Left colon (tissue), 2 donors: ENCODE measurements around the gene HTD2. TPM values are rescaled to one million over a fixed set of nuclear protein-coding genes. Genes with fewer than 3 reads are reported as not detected.

Experiments used
- ATAC-seq: fragments of 200-7000 bp; cut with Tn5 transposase; one replicate; pipeline ENCODE4 v1.9.1; 2020; ENCODE audit warnings: mild to moderate bottlenecking, moderate library complexity
- DNase-seq, 2 donors: peaks; one replicate each; pipeline ENCODE4 v3.0.0-alpha.2; 2020
- intact Hi-C, 2 donors: fragments of 100-400 bp; cut with DNase I in 1 of 2; cut with micrococcal nuclease in 1 of 2; formaldehyde crosslinking; loops; one replicate each; pipeline versions ENCODE4 v1.11.2 to v1.14.0; 2022; cut with DNase I, micrococcal nuclease
- total RNA-seq, 2 donors: library from RNA; stranded (reverse); fragmentation: NEBNext Ultra II Directional; extraction: Animal tissue kit (Norgen Biotek cat#: 25700); gene quantifications; one replicate each; pipeline ENCODE4 v1.2.1, GENCODE V29; 2021
- donor health status: DM: no; HTN: no; CAD: no.
- donor health status: DM: yes; HTN: yes; CAD: no.

Gene HTD2
- total RNA-seq, 2 donors from 2014 or later: 8.2 to 13.0 TPM

DNA sequence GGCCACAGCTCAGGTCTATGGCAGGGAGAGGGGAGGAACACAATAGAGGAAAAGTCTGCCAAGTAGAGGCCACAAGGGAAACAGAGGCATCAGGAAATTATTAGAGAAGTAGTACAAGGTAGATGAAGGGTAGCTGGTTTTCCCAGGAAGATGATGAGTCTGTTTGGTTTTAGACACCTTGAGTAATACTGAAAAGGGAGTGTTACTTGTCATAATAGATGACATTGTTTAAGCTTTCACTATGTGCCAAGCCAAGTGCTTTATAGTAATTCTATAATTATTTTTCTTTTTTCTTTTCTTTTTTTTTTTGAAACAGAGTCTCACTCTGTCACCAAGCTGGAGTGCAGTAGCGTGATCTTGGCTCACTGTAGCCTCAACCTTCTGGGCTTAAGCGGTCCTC, 40.0 kb downstream of the HTD2 start:
- intact Hi-C loops: no loop called here
- ATAC-seq: no peak
- no peak for DNase-seq

DNA sequence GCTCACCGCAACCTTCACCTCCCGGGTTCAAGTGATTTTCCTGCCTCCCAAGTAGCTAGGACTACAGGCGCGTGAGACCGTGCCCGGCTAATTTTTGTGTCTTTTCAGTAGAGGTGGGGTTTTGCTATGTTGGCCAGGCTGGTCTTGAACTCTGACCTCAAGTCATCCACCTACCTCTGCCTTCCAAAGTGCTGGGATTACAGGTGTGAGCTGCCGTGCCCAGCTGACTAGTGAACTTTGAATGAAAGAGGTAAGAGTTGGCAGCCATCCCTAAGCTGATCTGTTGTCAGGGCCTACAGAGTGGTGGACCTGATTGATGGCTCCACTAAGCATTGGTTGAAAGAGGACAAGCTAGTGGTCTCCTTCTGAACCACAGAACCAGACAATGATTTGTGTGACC, 41.7 kb downstream of the HTD2 start:
- intact Hi-C loops: no loop called here
- ATAC-seq (peak; percentile 56), DNase-seq (no peak)

DNA sequence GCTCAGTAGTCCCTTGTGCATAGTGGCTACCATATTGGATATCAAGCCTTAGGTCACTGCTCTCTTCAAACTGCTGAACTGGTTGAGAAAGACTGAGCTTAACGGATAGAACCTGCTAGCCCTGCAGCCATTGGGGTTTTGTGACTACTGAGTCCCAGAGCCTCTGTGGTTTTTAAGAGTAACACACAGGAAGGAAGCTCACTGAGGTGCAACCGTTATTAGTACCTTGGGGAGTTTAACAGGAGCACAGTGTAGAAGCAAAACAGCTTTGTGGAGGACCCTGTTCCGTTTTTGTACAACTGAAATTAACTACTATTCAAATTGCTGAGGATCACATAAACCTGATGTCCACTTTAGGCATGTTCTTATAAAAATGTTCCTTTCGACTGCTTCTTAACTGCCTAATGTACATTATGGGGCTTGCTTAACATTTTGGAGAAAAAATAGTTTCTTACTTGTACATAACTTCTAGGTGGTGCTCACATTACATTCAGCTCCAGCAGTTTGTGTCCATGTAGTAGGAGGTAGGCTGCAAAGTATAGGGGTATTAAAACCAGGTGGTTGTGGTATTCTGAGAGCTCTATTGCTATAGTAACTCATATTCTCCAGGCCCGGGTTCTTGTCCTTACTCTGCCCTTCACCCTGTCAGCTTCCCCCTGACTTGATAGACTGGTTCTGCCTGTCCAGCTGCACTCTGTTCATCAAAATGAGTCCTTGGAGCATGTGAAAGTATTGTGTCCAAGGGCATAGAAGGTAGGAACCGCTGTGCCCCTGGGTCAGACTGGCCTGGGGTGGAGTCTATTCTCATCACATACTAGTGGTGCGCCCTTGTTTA, 43.7 kb downstream of the HTD2 start:
- ATAC-seq: peak; percentile 23
- DNase-seq: no peak
- intact Hi-C loops: no loop called here

DNA sequence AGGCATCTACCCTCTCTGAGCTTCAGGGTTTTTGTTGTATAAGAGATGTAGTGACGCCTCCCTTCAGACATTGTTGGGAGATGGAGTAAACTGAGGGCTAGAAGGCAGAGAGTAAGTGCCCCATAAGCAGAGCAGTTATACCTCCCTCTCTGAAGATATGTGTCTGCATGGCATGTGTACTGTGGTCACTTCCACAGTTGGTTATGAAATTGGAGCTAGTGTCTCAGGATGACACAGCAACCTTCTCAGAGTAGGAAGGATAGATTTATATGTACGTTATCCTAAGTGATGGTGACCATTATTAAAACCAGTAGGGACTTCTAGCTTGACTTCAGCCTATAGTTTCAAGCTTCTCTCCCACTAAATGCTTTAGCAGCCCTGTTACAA, 44.3 kb downstream of the HTD2 start:
- DNase-seq (no peak), ATAC-seq (no peak)
- intact Hi-C loops: no loop called here

DNA sequence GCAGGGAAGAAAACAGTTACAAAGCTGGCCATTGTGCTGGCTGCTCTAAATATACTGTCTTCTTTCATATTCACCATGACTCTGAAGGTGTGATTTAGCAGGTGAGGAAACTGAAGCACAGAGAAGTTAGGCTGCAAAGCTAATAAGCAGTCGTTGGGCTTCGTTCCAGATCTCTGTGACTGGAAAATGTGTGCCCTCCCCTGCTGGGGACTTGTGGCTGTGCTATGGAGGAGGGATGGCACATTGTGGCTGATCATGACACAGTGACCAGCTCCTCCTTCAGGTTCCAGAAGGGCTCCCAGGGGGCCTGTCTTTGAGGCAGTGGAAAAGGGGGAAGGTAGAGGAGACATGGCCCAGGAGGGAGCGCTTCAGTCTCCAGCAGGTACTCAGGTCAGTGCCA, 45.6 kb downstream of the HTD2 start:
- DNase-seq (no peak), ATAC-seq (no peak)
- intact Hi-C loops: no loop called here

DNA sequence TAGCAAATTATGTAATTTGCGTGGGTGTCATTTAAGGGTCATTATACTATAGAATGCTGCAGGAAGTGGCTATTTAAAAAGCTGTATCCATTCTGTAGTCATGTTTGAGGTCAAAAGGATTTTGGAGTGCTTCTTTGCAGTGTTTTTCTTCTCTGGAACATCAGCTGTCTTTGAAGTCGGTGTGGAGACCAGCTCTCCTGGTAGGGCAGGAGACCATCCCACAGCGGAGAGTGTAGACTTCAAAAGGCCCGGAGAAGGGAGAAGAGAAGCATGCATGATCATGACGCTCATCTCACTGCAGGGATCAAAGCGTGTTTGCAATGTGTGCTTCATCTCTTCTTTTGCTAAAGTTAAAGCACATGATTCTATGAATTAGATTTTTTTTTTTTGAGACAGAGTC, 46.3 kb downstream of the HTD2 start:
- intact Hi-C loops: no loop called here
- DNase-seq (no peak), ATAC-seq (no peak)

DNA sequence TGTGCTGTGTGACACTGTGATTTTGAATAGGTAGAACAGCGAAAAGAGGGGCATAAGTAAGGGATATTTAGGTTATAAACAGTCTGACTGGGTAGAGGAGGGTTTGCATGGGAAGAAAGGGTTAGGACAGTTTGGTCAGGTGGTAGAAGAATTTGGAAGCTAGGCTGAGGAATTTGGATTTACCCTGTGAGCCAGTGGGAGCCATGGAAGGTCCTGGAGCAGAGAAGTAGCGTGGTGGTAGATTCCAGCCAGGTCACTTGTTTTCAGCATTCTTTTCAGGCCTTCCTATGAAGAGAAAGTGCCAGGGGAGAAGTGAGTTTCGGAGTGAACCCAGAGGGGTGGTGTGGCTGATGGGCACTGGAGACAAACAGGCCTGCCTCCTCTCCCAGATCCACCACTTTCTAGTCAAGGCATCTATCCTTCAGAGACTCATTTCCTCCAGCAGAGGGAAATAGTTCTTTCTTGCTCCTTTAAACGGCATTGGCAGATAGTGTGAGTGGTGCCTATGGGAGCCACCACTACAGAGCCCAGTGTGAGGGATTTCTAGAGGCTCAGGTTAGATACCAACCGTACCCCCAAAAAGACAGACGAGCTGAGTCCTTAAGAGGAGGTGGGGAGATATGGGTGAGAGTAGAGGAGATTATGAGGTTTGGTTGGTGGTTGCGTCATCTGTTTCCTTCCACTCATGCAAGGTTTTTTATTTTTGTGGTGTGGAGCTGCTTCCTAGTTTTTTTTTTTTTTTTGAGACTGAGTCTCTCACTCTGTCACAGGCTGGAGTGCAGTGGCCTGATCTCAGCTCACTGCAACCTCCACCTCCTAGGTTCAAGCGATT, 47.6 kb downstream of the HTD2 start:
- ATAC-seq (no peak), DNase-seq (no peak)
- intact Hi-C loops: no loop called here

DNA sequence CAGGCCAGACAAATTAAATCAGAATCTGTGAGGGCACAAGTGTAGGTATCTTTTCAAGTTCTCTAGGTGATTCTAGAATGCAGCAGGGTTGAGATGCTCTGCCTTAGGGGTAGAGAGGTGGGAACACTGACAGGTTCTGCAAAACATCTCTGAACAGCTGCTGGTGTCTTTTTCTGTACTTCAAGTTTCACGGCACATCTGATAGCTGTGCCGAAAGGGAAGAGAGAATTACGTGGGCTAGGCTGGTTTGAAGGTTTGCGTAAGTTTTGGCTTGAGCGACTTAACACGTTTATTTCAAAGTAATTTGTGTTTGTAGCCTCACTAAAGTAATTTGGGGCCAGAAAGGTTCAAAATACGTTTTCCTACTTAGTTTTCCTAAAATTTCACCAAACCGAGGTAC, 48.9 kb downstream of the HTD2 start:
- intact Hi-C loops: no loop called here
- DNase-seq (no peak), ATAC-seq (no peak)

DNA sequence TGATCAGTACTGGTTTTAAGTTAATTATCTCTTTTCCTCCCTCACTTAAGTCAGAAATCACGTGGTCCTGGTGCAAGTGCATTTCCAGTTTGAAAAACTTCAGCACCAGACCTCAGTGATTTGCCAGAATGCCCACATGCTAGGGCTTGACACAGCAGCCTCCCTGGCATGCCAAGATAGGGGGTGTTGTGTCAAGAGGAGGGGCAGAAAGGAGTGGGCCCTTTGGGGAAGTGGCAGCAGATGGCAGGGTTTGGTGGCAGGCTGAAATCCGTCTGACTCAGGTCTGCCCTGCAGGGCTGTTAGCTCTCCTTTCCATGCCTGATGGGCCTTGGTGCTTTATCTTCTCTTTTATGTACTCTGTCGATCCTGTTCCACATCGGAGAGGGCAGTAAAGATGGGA, 49.7 kb downstream of the HTD2 start:
- peak; percentile 15 for ATAC-seq
- intact Hi-C loops: no loop called here
- DNase-seq: no peak

DNA sequence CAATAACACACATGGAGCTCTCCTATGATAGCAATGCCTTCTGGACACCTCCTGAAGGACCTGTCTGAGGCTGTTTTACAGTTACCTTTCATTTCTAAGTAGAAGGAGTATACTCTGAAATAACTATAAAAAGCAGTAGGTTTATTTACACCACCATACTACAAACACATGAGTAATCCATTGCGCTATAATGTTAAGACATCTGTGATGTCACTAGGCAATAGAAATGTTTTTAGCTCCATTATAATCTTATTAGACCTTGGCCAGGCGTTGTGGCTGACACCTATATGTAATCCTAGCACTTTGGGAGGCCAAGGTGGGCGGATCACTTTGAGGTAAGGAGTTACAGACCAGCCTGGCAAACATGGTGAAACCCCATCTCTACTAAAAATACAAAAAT, 51.1 kb downstream of the HTD2 start:
- ATAC-seq (peak; percentile 78), DNase-seq (no peak)
- intact Hi-C loops: no loop called here

DNA sequence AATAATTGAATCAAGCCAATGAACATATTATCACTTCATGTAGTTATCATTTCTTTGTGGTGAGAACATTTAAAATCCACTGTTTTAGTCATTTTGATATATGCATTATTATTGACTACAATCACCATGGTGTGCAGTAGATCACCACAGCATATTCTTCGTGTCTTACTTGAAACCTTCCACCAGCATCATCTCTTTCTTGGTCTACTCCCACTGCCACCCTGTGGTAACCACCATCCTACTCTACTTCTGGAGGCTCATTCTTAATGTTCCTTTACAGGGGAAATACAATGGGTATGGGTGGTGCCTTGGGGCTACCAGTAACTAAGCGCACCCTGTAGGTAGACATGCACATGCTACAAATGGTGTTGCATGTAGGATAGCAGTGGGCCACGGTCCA, 51.8 kb downstream of the HTD2 start:
- intact Hi-C loops: no loop called here
- ATAC-seq: no peak

DNA sequence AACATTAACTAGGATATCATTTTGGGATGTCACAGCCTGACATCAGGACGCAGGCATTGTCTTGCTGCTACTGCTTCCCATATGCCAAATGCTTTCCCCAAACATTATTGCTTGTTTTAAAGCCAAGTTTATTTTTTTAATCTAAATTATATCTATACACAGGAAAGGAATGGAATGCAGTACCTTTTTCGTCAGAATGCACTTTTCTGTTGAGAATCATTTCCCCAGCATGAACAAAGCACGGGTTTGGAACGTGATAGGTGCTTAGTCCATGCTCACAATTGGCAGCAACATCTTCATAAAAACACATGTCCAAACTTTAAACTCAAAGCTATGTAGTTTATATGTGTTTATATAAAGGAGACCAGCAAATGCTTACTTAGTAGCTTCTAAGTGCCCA, 52.5 kb downstream of the HTD2 start:
- intact Hi-C loops: no loop called here
- DNase-seq (no peak), ATAC-seq (no peak)

More for the DNA sequence above, 51.8 kb downstream of the HTD2 start:
- DNase-seq: no peak

DNA sequence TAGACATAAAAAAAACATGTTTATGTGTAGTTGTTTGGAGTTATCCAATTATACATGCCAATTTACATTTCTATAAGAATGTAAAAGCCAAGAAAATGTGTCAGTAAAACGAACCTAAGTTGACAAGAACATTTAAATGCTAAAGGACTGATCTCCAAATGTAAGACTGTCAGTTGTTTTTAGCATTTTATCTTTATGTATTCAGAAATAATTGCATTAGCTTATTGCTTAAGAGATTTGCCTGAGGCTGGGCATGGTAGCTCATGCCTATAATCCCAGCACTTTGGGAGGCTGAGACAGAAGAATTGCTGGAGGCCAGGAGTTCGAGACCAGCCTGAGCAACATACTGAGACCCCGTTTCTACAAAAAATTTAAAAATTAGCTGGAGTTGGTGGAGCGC, 53.3 kb downstream of the HTD2 start:
- DNase-seq: no peak
- no peak for ATAC-seq
- intact Hi-C loops: no loop called here

DNA sequence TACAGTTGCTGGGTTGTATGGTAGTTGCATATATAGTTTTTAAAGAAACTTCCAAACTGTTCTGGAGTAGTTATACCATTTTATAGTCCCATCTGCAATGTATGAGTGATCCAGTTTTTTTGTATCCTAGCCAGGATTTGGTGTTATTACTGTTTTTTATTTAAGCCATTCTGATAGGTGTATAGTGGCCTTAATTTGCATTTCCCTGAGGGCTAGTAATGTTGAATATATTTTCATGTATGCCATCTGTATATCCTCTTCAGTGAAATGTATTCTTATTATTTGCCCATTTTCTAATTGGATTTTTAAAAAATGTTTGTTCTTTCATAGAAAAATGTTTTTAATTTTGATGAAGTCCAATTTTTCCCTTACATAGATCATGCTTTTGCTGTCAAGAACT, 55.5 kb downstream of the HTD2 start:
- no peak for DNase-seq
- intact Hi-C loops: no loop called here
- ATAC-seq: no peak

DNA sequence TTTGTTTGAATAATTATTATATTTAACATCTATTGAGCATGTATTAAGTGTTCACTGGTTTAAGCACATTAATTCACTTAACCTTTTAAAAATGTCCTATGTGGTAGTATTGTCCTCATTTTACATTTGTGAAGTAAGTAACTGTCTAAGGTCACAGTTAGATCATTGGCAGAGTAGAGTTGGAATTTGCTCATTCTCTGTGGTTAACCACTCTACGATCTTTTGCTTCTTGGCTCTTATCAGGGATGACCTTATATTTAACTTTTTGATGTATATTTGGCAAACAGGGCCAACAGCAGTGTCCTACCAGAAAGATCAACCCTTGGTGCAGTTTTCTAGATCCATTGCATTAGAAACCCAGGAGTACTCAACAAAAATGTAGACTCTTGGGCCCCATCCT, 60.4 kb downstream of the HTD2 start:
- ATAC-seq: no peak
- DNase-seq: no peak
- intact Hi-C loops: no loop called here

DNA sequence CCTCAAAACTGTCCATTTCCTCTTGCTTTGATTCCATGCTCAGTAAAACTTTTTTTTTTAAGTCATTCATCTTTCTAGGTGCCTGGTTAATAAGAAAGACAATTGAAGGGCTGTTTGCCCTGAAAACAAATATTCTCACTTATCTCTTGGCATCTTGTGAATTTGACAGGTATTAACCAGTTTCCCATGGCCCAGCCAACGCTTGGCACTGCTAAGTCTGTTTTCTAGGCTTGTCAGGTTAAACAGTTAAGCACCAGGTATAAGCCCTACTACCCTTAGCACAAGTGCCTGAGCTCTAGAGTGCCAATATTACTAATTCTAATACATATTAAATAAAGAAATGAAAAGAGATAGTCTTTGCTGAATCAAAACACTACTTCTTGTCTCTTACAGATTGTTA, 62.7 kb downstream of the HTD2 start:
- intact Hi-C loops: no loop called here
- DNase-seq (no peak), ATAC-seq (no peak)

Other genes starting within 250 kb of the HTD2 start
- gene DNASE1L3, start 95.5 kb upstream of the HTD2 start, total RNA-seq: 1 to 10 TPM; 1.2 to 8.1 TPM
- gene ABHD6, start 68.7 kb upstream of the HTD2 start, total RNA-seq: 10 to 100 TPM; 21.9 to 25.0 TPM
- gene RPP14, start 275 bp upstream of the HTD2 start, total RNA-seq: 10 to 100 TPM; 19.9 to 21.3 TPM
- gene PXK, start 26.4 kb downstream of the HTD2 start, total RNA-seq: 10 to 100 TPM; 10.2 to 12.6 TPM
- gene PDHB, start 127.3 kb downstream of the HTD2 start, total RNA-seq: 10 to 100 TPM; 59.5 to 73.3 TPM
- 1 to 10 TPM; 5.7 to 6.3 TPM for gene KCTD6, start 185.6 kb downstream of the HTD2 start, total RNA-seq
- 10 to 100 TPM; 17.0 to 17.8 TPM for gene ACOX2, start 230.7 kb downstream of the HTD2 start, total RNA-seq